Measurements from ENCODE around the gene ZNF555.

GRCh38 chr19:2804156-2805004 is 36.9 kb upstream of the ZNF555 start:
- TF ChIP-seq BACH2 (CRISPR knock-in tag; IDR thresholded peaks at IDR 0.05; ENCODE audit: borderline replicate concordance): no peak
- TF ChIP-seq, protein P1, sequence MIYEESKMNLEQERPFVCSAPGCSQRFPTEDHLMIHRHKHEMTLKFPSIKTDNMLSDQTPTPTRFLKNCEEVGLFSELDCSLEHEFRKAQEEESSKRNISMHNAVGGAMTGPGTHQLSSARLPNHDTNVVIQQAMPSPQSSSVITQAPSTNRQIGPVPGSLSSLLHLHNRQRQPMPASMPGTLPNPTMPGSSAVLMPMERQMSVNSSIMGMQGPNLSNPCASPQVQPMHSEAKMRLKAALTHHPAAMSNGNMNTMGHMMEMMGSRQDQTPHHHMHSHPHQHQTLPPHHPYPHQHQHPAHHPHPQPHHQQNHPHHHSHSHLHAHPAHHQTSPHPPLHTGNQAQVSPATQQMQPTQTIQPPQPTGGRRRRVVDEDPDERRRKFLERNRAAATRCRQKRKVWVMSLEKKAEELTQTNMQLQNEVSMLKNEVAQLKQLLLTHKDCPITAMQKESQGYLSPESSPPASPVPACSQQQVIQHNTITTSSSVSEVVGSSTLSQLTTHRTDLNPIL (CRISPR knock-in tag; IDR thresholded peaks at IDR 0.05; ENCODE audit: low read depth): no peak
- no peak for TF ChIP-seq OSR1 (CRISPR knock-in tag; IDR thresholded peaks at IDR 0.05)
- TF ChIP-seq, protein P2, sequence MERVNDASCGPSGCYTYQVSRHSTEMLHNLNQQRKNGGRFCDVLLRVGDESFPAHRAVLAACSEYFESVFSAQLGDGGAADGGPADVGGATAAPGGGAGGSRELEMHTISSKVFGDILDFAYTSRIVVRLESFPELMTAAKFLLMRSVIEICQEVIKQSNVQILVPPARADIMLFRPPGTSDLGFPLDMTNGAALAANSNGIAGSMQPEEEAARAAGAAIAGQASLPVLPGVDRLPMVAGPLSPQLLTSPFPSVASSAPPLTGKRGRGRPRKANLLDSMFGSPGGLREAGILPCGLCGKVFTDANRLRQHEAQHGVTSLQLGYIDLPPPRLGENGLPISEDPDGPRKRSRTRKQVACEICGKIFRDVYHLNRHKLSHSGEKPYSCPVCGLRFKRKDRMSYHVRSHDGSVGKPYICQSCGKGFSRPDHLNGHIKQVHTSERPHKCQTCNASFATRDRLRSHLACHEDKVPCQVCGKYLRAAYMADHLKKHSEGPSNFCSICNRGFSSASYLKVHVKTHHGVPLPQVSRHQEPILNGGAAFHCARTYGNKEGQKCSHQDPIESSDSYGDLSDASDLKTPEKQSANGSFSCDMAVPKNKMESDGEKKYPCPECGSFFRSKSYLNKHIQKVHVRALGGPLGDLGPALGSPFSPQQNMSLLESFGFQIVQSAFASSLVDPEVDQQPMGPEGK (CRISPR knock-in tag; IDR thresholded peaks at IDR 0.05; ENCODE audit: borderline replicate concordance): no peak
- no peak for TF ChIP-seq GLIS3 (CRISPR knock-in tag; IDR thresholded peaks at IDR 0.05)
- no peak for TF ChIP-seq ZFP30 (CRISPR knock-in tag; IDR thresholded peaks at IDR 0.05)
- no peak for TF ChIP-seq TCF4 (CRISPR knock-in tag; IDR thresholded peaks at IDR 0.05; ENCODE audit: borderline replicate concordance)
- TF ChIP-seq ZNF70 (CRISPR knock-in tag; IDR thresholded peaks at IDR 0.05): no peak
- no peak for TF ChIP-seq PPARA (CRISPR knock-in tag; IDR thresholded peaks at IDR 0.05; ENCODE audit: borderline replicate concordance)
- no peak for TF ChIP-seq TOX (CRISPR knock-in tag; IDR thresholded peaks at IDR 0.05; ENCODE audit: borderline replicate concordance)
- TF ChIP-seq, protein P3, sequence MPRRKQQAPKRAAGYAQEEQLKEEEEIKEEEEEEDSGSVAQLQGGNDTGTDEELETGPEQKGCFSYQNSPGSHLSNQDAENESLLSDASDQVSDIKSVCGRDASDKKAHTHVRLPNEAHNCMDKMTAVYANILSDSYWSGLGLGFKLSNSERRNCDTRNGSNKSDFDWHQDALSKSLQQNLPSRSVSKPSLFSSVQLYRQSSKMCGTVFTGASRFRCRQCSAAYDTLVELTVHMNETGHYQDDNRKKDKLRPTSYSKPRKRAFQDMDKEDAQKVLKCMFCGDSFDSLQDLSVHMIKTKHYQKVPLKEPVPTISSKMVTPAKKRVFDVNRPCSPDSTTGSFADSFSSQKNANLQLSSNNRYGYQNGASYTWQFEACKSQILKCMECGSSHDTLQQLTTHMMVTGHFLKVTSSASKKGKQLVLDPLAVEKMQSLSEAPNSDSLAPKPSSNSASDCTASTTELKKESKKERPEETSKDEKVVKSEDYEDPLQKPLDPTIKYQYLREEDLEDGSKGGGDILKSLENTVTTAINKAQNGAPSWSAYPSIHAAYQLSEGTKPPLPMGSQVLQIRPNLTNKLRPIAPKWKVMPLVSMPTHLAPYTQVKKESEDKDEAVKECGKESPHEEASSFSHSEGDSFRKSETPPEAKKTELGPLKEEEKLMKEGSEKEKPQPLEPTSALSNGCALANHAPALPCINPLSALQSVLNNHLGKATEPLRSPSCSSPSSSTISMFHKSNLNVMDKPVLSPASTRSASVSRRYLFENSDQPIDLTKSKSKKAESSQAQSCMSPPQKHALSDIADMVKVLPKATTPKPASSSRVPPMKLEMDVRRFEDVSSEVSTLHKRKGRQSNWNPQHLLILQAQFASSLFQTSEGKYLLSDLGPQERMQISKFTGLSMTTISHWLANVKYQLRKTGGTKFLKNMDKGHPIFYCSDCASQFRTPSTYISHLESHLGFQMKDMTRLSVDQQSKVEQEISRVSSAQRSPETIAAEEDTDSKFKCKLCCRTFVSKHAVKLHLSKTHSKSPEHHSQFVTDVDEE (CRISPR knock-in tag; IDR thresholded peaks at IDR 0.05): no peak
- TF ChIP-seq ZFP3 (CRISPR knock-in tag; IDR thresholded peaks at IDR 0.05): no peak
- no peak for TF ChIP-seq ARNTL (CRISPR knock-in tag; IDR thresholded peaks at IDR 0.05; ENCODE audit: borderline replicate concordance, low read depth)
